SK-N-SH (cell line): ENCODE results near the gene PREPL. TPM values are rescaled to one million over a fixed set of nuclear protein-coding genes. Genes with fewer than 3 reads are reported as not detected.

Experiments
- CTCF ChIA-PET: fragments of 300-600, 350-600 bp; formaldehyde crosslinking; extraction: SDS; loops from one replicate; lab custom pipeline; 2021; lab: Yijun Ruan, JAX
- POLR2A ChIA-PET: fragments of 350-600 bp; sonication (Branson Sonifier 250); formaldehyde crosslinking; extraction: SDS; loops from one replicate; lab custom pipeline; 2020; ENCODE audit warnings: antibody characterized with exemption, inconsistent platforms; lab: Yijun Ruan, JAX
- DNase-seq: peaks from one replicate; pipeline ENCODE4 v3.0.0; 2012
- H2AFZ ChIP-seq: fragments of 200-600 bp; sonication (generic); 2 replicates; pipeline ENCODE4 v1.8.1; 2016; ENCODE audit warnings: antibody characterized with exemption, mild to moderate bottlenecking, low read depth
- H3F3A ChIP-seq: fragments of 200-600 bp; sonication (generic); replicated peaks from 2 replicates; pipeline ENCODE3; 2016; ENCODE audit warnings: antibody characterized with exemption, mild to moderate bottlenecking; ENCODE audit not compliant: insufficient read depth
- H3K27ac ChIP-seq, 2 experiments: fragments of 200-500 bp in 1 of 2; fragments of 200-600 bp in 1 of 2; sonication (Bioruptor generic) in 1 of 2; sonication (generic), shearing (Covaris generic) in 1 of 2; 2 replicates each; pipeline versions ENCODE4 v1.5.1 to v1.6.1; 2014 to 2016; ENCODE audit warnings: low read depth in 2 of 2, inconsistent platforms in 1 of 2, low read length in 1 of 2, mild to moderate bottlenecking in 1 of 2, mixed read lengths in 1 of 2
- H3K27me3 ChIP-seq: fragments of 200-600 bp; sonication (generic), shearing (Covaris generic); 2 replicates; pipeline ENCODE4 v1.6.1; 2016; ENCODE audit warnings: mixed run types; ENCODE audit not compliant: insufficient read depth
- H3K36me3 ChIP-seq, 2 experiments: fragments of 200-500 bp in 1 of 2; fragments of 200-600 bp in 1 of 2; sonication (Bioruptor generic) in 1 of 2; sonication (generic) in 1 of 2; replicated peaks in 1 of 2; 2 replicates each; pipeline versions ENCODE3 to v1.5.1; 2014 to 2016; ENCODE audit warnings: low read length in 1 of 2, mild to moderate bottlenecking in 1 of 2; ENCODE audit not compliant: insufficient read depth in 2 of 2, control insufficient read depth in 1 of 2
- H3K4me1 ChIP-seq, 2 experiments: fragments of 200-500 bp in 1 of 2; fragments of 200-600 bp in 1 of 2; sonication (Bioruptor generic) in 1 of 2; sonication (generic), shearing (Covaris generic) in 1 of 2; 2 replicates each; pipeline versions ENCODE4 v1.5.1 to v1.6.1; 2014 to 2016; ENCODE audit warnings: low read depth in 1 of 2, low read length in 1 of 2, mixed run types in 1 of 2; ENCODE audit not compliant: insufficient read depth in 2 of 2, control insufficient read depth in 1 of 2
- H3K4me2 ChIP-seq: fragments of 200-600 bp; sonication (generic), shearing (Covaris generic); 2 replicates; pipeline ENCODE4 v1.6.1; 2017; ENCODE audit warnings: mixed run types
- H3K4me3 ChIP-seq, 2 experiments: fragments of 200-500 bp in 1 of 2; fragments of 200-600 bp in 1 of 2; sonication (Bioruptor generic) in 1 of 2; sonication (generic), shearing (Covaris generic) in 1 of 2; 2 replicates each; pipeline versions ENCODE4 v1.5.1 to v1.8.1; 2014 to 2016; ENCODE audit warnings: low read depth in 2 of 2, inconsistent platforms in 1 of 2, low read length in 1 of 2, mild to moderate bottlenecking in 1 of 2, mixed read lengths in 1 of 2, moderate library complexity in 1 of 2
- H3K79me2 ChIP-seq: fragments of 200-600 bp; sonication (generic); 2 replicates; pipeline ENCODE4 v1.8.1; 2017; ENCODE audit warnings: mild to moderate bottlenecking; ENCODE audit not compliant: insufficient read depth
- H3K9ac ChIP-seq: fragments of 200-600 bp; sonication (generic); 2 replicates; pipeline ENCODE4 v1.6.1; 2017; ENCODE audit warnings: mixed run types
- H3K9me2 ChIP-seq: fragments of 200-600 bp; sonication (generic); 2 replicates; pipeline ENCODE4 v1.6.1; 2017; ENCODE audit warnings: mixed run types
- H3K9me3 ChIP-seq: fragments of 200-600 bp; sonication (generic); 2 replicates; pipeline ENCODE4 v1.6.1; 2017; ENCODE audit warnings: mixed run types, mild to moderate bottlenecking, moderate library complexity
- H4K20me1 ChIP-seq: fragments of 200-600 bp; sonication (generic); 2 replicates; pipeline ENCODE4 v1.6.1; 2017; ENCODE audit warnings: mild to moderate bottlenecking, mixed run types; ENCODE audit not compliant: insufficient read depth
- FOSL2 ChIP-seq: IDR thresholded peaks from 2 replicates; pipeline ENCODE4 v1.4.0; 2012; ENCODE audit warnings: low read depth, mild to moderate bottlenecking, moderate library complexity, borderline replicate concordance
- GABPA ChIP-seq: IDR thresholded peaks from 2 replicates; pipeline ENCODE4 v1.4.0; 2012; ENCODE audit warnings: low read depth, mild to moderate bottlenecking
- GATA2 ChIP-seq: sonication (generic); formaldehyde crosslinking; IDR thresholded peaks from 2 replicates; pipeline ENCODE4 v1.5.0; 2020; ENCODE audit warnings: mild to moderate bottlenecking, missing genetic modification reagents
- JUND ChIP-seq: IDR thresholded peaks from 2 replicates; pipeline ENCODE4 v1.4.0; 2012
- NFIC ChIP-seq: IDR thresholded peaks from 2 replicates; pipeline ENCODE4 v1.4.0; 2012; ENCODE audit warnings: borderline replicate concordance
- POLR2AphosphoS5 ChIP-seq: IDR thresholded peaks from 2 replicates; pipeline ENCODE4 v1.6.1; 2012; ENCODE audit warnings: low read depth, low read length
- RAD21 ChIP-seq: IDR thresholded peaks from 2 replicates; pipeline ENCODE4 v1.6.1; 2012; ENCODE audit warnings: mild to moderate bottlenecking, low read length
- REST ChIP-seq: IDR thresholded peaks from 2 replicates; pipeline ENCODE4 v1.6.1; 2012; ENCODE audit warnings: mild to moderate bottlenecking, low read depth, low read length, moderate library complexity
- RXRA ChIP-seq: IDR thresholded peaks from 2 replicates; pipeline ENCODE4 v1.4.0; 2012; ENCODE audit warnings: low read depth, mild to moderate bottlenecking, borderline replicate concordance
- TAF1 ChIP-seq: IDR thresholded peaks from 2 replicates; pipeline ENCODE4 v1.6.1; 2012; ENCODE audit warnings: low read depth, mild to moderate bottlenecking, low read length, moderate library complexity, borderline replicate concordance
- USF2 ChIP-seq: fragments of 150-350 bp; IDR thresholded peaks from 2 replicates; pipeline ENCODE4 v1.6.1; 2017; ENCODE audit warnings: antibody characterized with exemption, low read length, low read depth, borderline replicate concordance
- YY1 ChIP-seq: IDR thresholded peaks from 2 replicates; pipeline ENCODE4 v1.4.0; 2012; ENCODE audit warnings: low read depth, mild to moderate bottlenecking
- WGBS: methylation state at CpG from one replicate; pipeline ENCODE4 v1.1.6; 2017; ENCODE audit warnings: low lambda C conversion rate; 5-methylcytosine and 5-hydroxymethylcytosine counted together
- polyA plus RNA-seq, 3 experiments: library from polyadenylated mRNA; depleted of rRNA; stranded (reverse); fragments of >200 nt; gene quantifications; 2 replicates each; pipeline ENCODE4 v1.2.3, GENCODE V29; 2012
- TF ChIP-seq, protein P1 (sequence below): IDR thresholded peaks from 2 replicates; pipeline ENCODE4 v1.4.0; 2012; ENCODE audit warnings: low read depth, borderline replicate concordance
- TF ChIP-seq, protein P2 (sequence below): IDR thresholded peaks from 2 replicates; pipeline ENCODE4 v1.4.0; 2012; ENCODE audit warnings: low read depth
- TF ChIP-seq, protein P3 (sequence below): IDR thresholded peaks from 2 replicates; pipeline ENCODE4 v1.4.0; 2012; ENCODE audit warnings: low read depth, borderline replicate concordance
- TF ChIP-seq, protein P4 (sequence below): fragments of 200-600 bp; sonication (generic); IDR thresholded peaks from 2 replicates; pipeline ENCODE4 v1.6.1; 2017; ENCODE audit warnings: antibody characterized with exemption, mild to moderate bottlenecking, moderate library complexity

The PREPL gene
- polyA plus RNA-seq, 1 of the 3 experiments (the other 2 are of a cell fraction), result 22.6 TPM

DNA sequence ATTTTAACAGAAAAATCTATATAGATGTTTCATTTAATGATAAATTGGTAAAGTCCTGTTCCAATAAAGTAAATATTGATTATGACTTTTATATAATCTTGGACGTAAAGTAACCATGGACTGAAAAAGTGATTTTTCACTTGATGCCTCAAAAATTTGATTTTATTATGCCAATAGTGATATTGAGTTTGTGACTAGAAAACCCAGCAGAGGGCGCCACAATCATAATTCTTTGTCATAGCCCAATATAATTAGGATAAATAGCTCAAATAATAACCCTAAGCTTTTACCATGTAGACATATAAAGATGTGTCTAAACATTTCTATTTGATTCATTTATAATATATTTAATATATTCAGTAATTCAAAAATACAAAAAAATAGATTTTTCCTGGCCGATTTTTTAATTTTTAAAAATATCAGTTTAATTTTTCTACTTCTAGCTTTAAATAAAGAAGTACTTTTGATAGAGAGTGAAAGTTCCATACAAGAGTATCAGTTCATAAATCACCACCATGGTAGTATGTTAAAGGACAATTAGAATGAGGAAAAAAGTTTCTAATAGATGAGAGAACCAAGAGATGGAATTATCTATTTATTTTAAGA lies 31.1 kb upstream of the PREPL start (continued):
- no peak for TF ChIP-seq NFIC
- TF ChIP-seq JUND, result no peak
- TF ChIP-seq, protein P1, sequence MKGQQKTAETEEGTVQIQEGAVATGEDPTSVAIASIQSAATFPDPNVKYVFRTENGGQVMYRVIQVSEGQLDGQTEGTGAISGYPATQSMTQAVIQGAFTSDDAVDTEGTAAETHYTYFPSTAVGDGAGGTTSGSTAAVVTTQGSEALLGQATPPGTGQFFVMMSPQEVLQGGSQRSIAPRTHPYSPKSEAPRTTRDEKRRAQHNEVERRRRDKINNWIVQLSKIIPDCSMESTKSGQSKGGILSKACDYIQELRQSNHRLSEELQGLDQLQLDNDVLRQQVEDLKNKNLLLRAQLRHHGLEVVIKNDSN, result no peak
- TF ChIP-seq GATA2 (CRISPR knock-in tag), result no peak
- TF ChIP-seq REST, result no peak
- TF ChIP-seq USF2, result no peak
- no peak for TF ChIP-seq POLR2AphosphoS5
- no peak for TF ChIP-seq RXRA

DNA sequence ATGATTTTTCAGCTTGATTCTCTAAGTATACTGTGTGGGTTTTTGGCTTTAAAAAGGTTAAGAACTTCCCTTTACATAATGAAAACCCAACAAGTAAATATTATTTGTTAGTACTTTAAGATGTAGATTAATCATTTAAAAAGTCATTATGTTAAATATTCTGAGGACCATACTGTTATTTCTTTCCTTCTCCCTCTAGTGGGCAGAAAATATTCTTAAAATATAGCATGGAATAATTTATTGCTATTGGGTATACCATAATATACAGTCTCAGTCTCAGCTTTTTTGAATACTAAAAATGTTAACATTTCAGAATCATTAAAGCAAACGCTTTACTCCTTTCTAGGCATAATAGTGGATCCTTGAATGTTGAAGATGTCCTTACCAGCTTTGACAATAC lies 28.6 kb upstream of the PREPL start:
- CTCF ChIA-PET, result interaction anchor here (0.6 to 20.3 kb wide), 26 partner anchors 13 to 582 kb away, joined by 3 to 299 read pairs (median 6); partner anchors contain the start of genes CAMKMT and PREPL
- POLR2A ChIA-PET, result no interaction called here
- Histone ChIP-seq H3K79me2 (no peaks in the 10 kb centered on the region), H2AFZ (no peak overlapping the region), H3K36me3 (no peaks in the 10 kb centered on the region), H4K20me1 (no peaks in the 10 kb centered on the region), H3K9me2 (no peaks in the 10 kb centered on the region), H3F3A (no peaks in the 10 kb centered on the region), H3K9ac (no peak overlapping the region), H3K27me3 (no peaks in the 10 kb centered on the region), H3K4me1 (no peaks in the 10 kb centered on the region; a peak in 1 of 4 replicates), H3K27ac (no peak overlapping the region), H3K9me3 (no peaks in the 10 kb centered on the region), H3K4me2 (no peak overlapping the region), H3K4me3 (no peak overlapping the region)
- WGBS, result 62% methylated on average over 1 of the region's 1 CpG
- TF ChIP-seq, protein P2, sequence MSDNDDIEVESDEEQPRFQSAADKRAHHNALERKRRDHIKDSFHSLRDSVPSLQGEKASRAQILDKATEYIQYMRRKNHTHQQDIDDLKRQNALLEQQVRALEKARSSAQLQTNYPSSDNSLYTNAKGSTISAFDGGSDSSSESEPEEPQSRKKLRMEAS, result no peak
- TF ChIP-seq TAF1 (no peak), YY1 (no peak), FOSL2 (no peak), RAD21 (0 out of 2 replicates have a peak, but pooled peaks have one; percentile 13), GABPA (no peak), USF2 (no peak)
- TF ChIP-seq, protein P3, sequence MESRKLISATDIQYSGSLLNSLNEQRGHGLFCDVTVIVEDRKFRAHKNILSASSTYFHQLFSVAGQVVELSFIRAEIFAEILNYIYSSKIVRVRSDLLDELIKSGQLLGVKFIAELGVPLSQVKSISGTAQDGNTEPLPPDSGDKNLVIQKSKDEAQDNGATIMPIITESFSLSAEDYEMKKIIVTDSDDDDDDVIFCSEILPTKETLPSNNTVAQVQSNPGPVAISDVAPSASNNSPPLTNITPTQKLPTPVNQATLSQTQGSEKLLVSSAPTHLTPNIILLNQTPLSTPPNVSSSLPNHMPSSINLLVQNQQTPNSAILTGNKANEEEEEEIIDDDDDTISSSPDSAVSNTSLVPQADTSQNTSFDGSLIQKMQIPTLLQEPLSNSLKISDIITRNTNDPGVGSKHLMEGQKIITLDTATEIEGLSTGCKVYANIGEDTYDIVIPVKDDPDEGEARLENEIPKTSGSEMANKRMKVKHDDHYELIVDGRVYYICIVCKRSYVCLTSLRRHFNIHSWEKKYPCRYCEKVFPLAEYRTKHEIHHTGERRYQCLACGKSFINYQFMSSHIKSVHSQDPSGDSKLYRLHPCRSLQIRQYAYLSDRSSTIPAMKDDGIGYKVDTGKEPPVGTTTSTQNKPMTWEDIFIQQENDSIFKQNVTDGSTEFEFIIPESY, result no peak
- TF ChIP-seq, protein P4, sequence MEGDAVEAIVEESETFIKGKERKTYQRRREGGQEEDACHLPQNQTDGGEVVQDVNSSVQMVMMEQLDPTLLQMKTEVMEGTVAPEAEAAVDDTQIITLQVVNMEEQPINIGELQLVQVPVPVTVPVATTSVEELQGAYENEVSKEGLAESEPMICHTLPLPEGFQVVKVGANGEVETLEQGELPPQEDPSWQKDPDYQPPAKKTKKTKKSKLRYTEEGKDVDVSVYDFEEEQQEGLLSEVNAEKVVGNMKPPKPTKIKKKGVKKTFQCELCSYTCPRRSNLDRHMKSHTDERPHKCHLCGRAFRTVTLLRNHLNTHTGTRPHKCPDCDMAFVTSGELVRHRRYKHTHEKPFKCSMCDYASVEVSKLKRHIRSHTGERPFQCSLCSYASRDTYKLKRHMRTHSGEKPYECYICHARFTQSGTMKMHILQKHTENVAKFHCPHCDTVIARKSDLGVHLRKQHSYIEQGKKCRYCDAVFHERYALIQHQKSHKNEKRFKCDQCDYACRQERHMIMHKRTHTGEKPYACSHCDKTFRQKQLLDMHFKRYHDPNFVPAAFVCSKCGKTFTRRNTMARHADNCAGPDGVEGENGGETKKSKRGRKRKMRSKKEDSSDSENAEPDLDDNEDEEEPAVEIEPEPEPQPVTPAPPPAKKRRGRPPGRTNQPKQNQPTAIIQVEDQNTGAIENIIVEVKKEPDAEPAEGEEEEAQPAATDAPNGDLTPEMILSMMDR, result peak; percentile 69
- no peak for DNase-seq
